ENCODE data around the gene CFAP157.

CFAP157 gene

DNA sequence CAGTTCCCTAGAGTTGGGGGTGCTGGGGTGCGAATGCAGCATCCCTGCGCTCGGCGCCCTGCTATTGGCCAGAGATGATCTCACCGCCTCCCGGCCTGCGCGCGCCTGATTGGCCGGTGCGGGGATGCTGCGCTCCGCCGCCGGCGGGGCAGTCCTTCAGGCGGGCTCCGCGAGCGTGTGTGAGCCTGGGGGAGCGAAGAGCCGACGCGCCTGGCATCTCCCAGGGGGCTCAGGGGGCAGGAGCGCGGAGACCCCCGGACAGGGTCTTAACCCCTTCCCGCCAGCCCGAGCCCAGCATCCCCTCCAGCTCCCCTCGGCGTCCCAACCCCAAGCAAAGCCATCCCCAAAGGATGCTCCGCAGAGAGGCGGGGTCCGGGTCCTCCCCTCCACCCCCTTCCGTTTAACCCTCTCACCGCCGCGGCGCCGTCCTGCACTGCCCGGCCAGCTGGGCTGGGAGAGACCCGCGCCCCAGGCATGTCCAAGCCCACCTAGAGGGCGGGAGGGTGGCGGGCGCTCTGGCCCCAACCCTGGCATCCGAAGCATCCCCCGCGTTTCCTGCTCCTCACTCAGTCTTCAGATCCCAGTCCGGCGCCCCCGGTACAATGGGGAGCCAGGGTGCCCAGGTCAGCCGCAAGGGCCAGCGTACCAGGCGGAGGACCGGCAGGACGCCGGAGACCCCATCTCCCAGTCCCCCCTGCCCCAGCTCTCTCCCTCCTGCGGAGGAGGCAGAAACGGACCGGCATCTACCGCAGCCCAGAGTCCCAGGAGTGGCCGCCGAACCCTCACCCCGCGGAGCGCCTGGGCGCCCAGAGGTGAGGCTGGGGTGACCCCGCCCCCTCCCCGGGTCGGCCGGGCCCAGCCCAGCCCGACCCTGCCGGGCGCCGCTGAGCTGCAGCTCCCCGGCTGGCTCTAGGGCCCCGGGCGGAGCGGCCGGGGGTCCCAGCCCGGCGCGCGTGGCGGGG lies 47.6 kb downstream of the CFAP157 start:
- Histone ChIP-seq H2BK12ac (ENCODE audit: low read length) (no peak overlapping the region), H2BK15ac (ENCODE audit: low read length) (no peak overlapping the region), H2BK5ac (ENCODE audit: low read length) (peak overlapping the region; percentile 85), H2AFZ (ENCODE audit: low read length) (peak overlapping the region; percentile 92), H3K27me3 (ENCODE audit: control insufficient read depth in 3 of 3, insufficient read depth in 3 of 3, low read depth in 1 of 3, low read length in 3 of 3) (peaks cover 0 to 58% (median 3%) of the 10 kb centered on the region in 3 experiments), H3K9me3 (replicated peaks in 1 of 2; ENCODE audit: control insufficient read depth in 2 of 2, insufficient read depth in 1 of 2, low read depth in 1 of 2, low read length in 2 of 2) (no peaks in the 10 kb centered on the region), H3K4ac (ENCODE audit: low read length) (no peak overlapping the region), H3K23ac (ENCODE audit: low read depth, low read length, poor library complexity) (peak overlapping the region; percentile 47), H2AK5ac (ENCODE audit: low read depth, low read length) (peak overlapping the region; percentile 36), H3K9ac (ENCODE audit: low read depth, low read length, poor library complexity) (peak overlapping the region; percentile 67), H3K4me3 (ENCODE audit: low read length in 2 of 2) (peak overlapping the region; percentile 39 to 85), H3K4me1 (ENCODE audit: control insufficient read depth in 2 of 2, insufficient read depth in 1 of 2, low read depth in 1 of 2, low read length in 2 of 2) (peaks cover 2 to 4% of the 10 kb centered on the region in 2 donors), H3K36me3 (replicated peaks in 1 of 2; ENCODE audit: control insufficient read depth in 2 of 2, insufficient read depth in 2 of 2, low read length in 2 of 2) (peaks cover 0 to 2% of the 10 kb centered on the region in 2 donors), H3K4me2 (ENCODE audit: insufficient read depth, low read length, poor library complexity, severe bottlenecking) (peak overlapping the region; percentile 100), H3K18ac (ENCODE audit: low read length) (peak overlapping the region; percentile 87), H3K27ac (replicated peaks; ENCODE audit: low read length) (peak overlapping the region; percentile 24), H4K91ac (ENCODE audit: low read depth, low read length, poor library complexity) (no peak overlapping the region), H2BK120ac (ENCODE audit: low read depth, low read length) (no peak overlapping the region), H3K79me1 (ENCODE audit: low read depth, low read length) (no peaks in the 10 kb centered on the region), H4K8ac (ENCODE audit: low read depth, low read length) (no peak overlapping the region), H3K14ac (ENCODE audit: low read length) (no peak overlapping the region)
- no CpG with 5 or more reads among the region's 86 CpGs for WGBS, 2 donors (ENCODE audit: extremely low coverage in 2 of 2, insufficient read length in 2 of 2, insufficient replicate concordance in 1 of 2)
- no peak for DNase-seq (ENCODE audit: low spot score)

DNA sequence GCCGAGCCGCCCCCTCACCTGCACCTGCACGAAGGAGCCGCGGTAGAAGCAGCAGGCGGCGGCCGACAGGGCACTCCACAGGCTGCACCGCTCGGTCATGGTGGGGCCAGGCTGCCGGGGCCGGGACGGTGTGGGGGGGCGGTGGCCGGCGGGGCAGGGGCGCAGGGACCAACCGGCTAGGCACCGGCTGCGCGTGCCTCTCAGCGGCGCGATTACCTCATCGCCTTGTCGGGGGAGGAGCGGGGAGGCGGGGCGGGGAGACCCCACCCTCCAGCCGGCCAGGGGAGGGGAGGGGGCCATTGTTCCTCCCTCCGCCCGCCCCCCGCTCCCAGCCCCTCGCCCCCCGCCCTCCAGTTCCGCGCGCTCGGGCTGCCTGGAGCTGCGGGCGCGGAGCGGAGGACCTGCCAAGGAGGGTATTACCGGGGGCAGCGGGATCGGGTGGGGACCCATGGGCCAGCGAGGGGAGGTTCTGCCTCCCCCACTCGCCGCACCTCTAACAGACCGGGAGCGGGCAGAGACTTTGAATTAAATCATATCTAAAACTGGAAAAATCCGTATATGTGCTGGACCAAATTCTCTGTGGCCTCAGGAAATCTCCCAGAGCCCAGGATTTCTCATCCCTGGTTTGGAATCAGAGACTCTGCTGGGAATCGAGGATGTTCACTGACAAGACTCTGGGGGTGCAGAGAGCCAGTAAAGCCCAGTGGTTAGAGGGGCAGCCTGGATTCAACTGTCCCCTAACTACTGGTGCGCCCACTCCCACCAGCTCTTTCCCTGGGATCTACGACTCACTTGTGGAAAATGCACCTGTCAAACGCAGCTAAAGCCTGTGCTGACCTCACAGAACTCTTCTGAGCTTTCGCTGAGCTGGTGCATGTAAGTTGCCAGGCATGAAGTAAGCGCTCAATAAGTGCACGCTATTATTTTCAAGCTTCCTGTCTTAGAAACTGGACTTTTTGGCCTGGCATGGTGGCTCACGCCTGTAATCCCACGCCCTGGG lies 48.6 kb downstream of the CFAP157 start:
- no peak overlapping the region for H3K27ac ChIP-seq (replicated peaks; ENCODE audit: low read length)

DNA sequence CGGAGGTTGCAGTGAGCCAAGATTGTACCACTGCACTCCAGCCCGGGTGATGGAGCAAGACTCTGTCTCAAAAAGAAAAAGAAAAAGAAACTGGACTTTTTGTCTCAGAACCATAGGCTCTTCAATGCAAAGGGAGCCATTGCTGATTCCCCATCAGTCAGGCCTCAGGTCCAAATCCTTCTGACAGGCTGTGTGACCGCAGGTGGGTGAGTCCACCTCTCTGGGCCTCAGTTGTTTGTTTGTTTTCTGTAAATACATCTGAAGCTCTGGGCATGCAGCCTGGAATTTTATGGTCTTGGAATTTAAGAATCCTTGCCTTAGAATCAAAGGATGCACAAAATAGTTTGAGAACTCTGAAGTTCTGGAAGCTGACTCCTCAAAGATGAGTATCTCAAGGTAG lies 49.4 kb downstream of the CFAP157 start:
- H2AK5ac ChIP-seq (ENCODE audit: low read depth, low read length), result no peak overlapping the region
- H3K9ac ChIP-seq (ENCODE audit: low read depth, low read length, poor library complexity), result no peak overlapping the region
- H2BK12ac ChIP-seq (ENCODE audit: low read length), result no peak overlapping the region
- no peaks in the 10 kb centered on the region for H3K79me1 ChIP-seq (ENCODE audit: low read depth, low read length)
- WGBS, 2 donors (ENCODE audit: extremely low coverage in 2 of 2, insufficient read length in 2 of 2, insufficient replicate concordance in 1 of 2), result no CpG with 5 or more reads among the region's 3 CpGs
- H3K9me3 ChIP-seq (replicated peaks in 1 of 2; ENCODE audit: control insufficient read depth in 2 of 2, insufficient read depth in 1 of 2, low read depth in 1 of 2, low read length in 2 of 2), result no peaks in the 10 kb centered on the region
- no peak overlapping the region for H3K4me2 ChIP-seq (ENCODE audit: insufficient read depth, low read length, poor library complexity, severe bottlenecking)
- no peak overlapping the region for H2BK15ac ChIP-seq (ENCODE audit: low read length)
- H2BK5ac ChIP-seq (ENCODE audit: low read length), result no peak overlapping the region
- DNase-seq (ENCODE audit: low spot score), result no peak
- H2BK120ac ChIP-seq (ENCODE audit: low read depth, low read length), result no peak overlapping the region
- H4K8ac ChIP-seq (ENCODE audit: low read depth, low read length), result no peak overlapping the region
- no peak overlapping the region for H3K4ac ChIP-seq (ENCODE audit: low read length)
- no peak overlapping the region for H3K4me3 ChIP-seq (ENCODE audit: low read length in 2 of 2)
- no peaks in the 10 kb centered on the region for H3K36me3 ChIP-seq (replicated peaks in 1 of 2; ENCODE audit: control insufficient read depth in 2 of 2, insufficient read depth in 2 of 2, low read length in 2 of 2)
- H3K27me3 ChIP-seq (ENCODE audit: control insufficient read depth in 3 of 3, insufficient read depth in 3 of 3, low read depth in 1 of 3, low read length in 3 of 3), result peaks cover 0 to 57% (median 3%) of the 10 kb centered on the region in 3 experiments
- H4K91ac ChIP-seq (ENCODE audit: low read depth, low read length, poor library complexity), result no peak overlapping the region
- no peak overlapping the region for H3K23ac ChIP-seq (ENCODE audit: low read depth, low read length, poor library complexity)
- no peak overlapping the region for H2AFZ ChIP-seq (ENCODE audit: low read length)
- no peak overlapping the region for H3K27ac ChIP-seq (replicated peaks; ENCODE audit: low read length)
- no peak overlapping the region for H3K14ac ChIP-seq (ENCODE audit: low read length)
- H3K4me1 ChIP-seq (ENCODE audit: control insufficient read depth in 2 of 2, insufficient read depth in 1 of 2, low read depth in 1 of 2, low read length in 2 of 2), result peaks cover 3 to 4% of the 10 kb centered on the region in 2 donors
- no peak overlapping the region for H3K18ac ChIP-seq (ENCODE audit: low read length)

More for the DNA sequence above, 48.6 kb downstream of the CFAP157 start:
- no peak overlapping the region for H3K14ac ChIP-seq (ENCODE audit: low read length)
- no peak overlapping the region for H4K91ac ChIP-seq (ENCODE audit: low read depth, low read length, poor library complexity)
- peaks cover 2 to 4% of the 10 kb centered on the region in 2 donors for H3K4me1 ChIP-seq (ENCODE audit: control insufficient read depth in 2 of 2, insufficient read depth in 1 of 2, low read depth in 1 of 2, low read length in 2 of 2)
- H3K4ac ChIP-seq (ENCODE audit: low read length), result no peak overlapping the region
- H3K9ac ChIP-seq (ENCODE audit: low read depth, low read length, poor library complexity), result peak overlapping the region; percentile 56
- peaks cover 0 to 59% (median 3%) of the 10 kb centered on the region in 3 experiments for H3K27me3 ChIP-seq (ENCODE audit: control insufficient read depth in 3 of 3, insufficient read depth in 3 of 3, low read depth in 1 of 3, low read length in 3 of 3)
- no peak overlapping the region for H2BK15ac ChIP-seq (ENCODE audit: low read length)
- H3K9me3 ChIP-seq (replicated peaks in 1 of 2; ENCODE audit: control insufficient read depth in 2 of 2, insufficient read depth in 1 of 2, low read depth in 1 of 2, low read length in 2 of 2), result no peaks in the 10 kb centered on the region
- H3K36me3 ChIP-seq (replicated peaks in 1 of 2; ENCODE audit: control insufficient read depth in 2 of 2, insufficient read depth in 2 of 2, low read length in 2 of 2), result no peaks in the 10 kb centered on the region
- no peaks in the 10 kb centered on the region for H3K79me1 ChIP-seq (ENCODE audit: low read depth, low read length)
- H3K4me2 ChIP-seq (ENCODE audit: insufficient read depth, low read length, poor library complexity, severe bottlenecking), result peak overlapping the region; percentile 100
- no peak overlapping the region for H2AK5ac ChIP-seq (ENCODE audit: low read depth, low read length)
- no peak overlapping the region for H2BK12ac ChIP-seq (ENCODE audit: low read length)
- H3K18ac ChIP-seq (ENCODE audit: low read length), result peak overlapping the region; percentile 68
- no peak overlapping the region for H2BK120ac ChIP-seq (ENCODE audit: low read depth, low read length)
- DNase-seq (ENCODE audit: low spot score), result peak; percentile 77
- peak overlapping the region; percentile 85 for H2BK5ac ChIP-seq (ENCODE audit: low read length)
- no CpG with 5 or more reads among the region's 61 CpGs for WGBS, 2 donors (ENCODE audit: extremely low coverage in 2 of 2, insufficient read length in 2 of 2, insufficient replicate concordance in 1 of 2)
- H3K4me3 ChIP-seq (ENCODE audit: low read length in 2 of 2), result peak overlapping the region; percentile 39 to 85
- peak overlapping the region; percentile 92 for H2AFZ ChIP-seq (ENCODE audit: low read length)
- no peak overlapping the region for H3K23ac ChIP-seq (ENCODE audit: low read depth, low read length, poor library complexity)
- no peak overlapping the region for H4K8ac ChIP-seq (ENCODE audit: low read depth, low read length)
